GM12873 (cell line): ENCODE results near the gene TAF12.

ENCODE experiments used
- CTCF ChIP-seq: IDR thresholded peaks from 2 replicates; pipeline ENCODE4 v1.5.1; 2012; ENCODE audit warnings: low read depth, mild to moderate bottlenecking, moderate library complexity, low read length, control low read depth; ENCODE audit not compliant: insufficient read depth; ENCODE audit errors: missing control alignments

Gene TAF12

DNA sequence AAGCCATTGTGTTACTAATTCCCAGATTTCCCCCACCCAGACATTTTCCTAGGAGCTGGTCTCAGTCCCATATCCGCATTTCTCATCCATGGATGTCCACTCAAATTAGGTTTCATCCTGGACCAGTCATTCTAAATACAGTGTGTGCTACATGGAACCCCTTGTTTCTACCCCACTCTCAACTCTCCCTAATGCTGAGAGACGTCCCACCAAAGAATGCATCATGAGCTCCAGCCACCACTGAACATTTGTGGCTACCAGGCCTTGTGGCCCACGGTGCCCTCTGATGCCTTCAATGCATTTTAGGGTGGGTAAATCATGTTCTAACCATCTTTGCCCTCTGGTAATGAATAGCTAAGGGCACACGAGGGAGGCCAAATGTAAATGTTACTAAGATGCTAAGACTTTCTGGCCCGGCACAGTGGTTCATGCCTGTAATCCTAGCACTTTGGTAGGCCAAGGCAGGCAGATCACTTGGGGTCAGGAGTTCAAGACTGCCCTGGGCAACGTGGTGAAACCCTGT is 64.1 kb downstream of the TAF12 start:
- no peak for TF ChIP-seq CTCF

- TF ChIP-seq CTCF = no peak
Observed at GRCh38 chr1:28577738-28578536, 64.9 kb downstream of the TAF12 start.

DNA sequence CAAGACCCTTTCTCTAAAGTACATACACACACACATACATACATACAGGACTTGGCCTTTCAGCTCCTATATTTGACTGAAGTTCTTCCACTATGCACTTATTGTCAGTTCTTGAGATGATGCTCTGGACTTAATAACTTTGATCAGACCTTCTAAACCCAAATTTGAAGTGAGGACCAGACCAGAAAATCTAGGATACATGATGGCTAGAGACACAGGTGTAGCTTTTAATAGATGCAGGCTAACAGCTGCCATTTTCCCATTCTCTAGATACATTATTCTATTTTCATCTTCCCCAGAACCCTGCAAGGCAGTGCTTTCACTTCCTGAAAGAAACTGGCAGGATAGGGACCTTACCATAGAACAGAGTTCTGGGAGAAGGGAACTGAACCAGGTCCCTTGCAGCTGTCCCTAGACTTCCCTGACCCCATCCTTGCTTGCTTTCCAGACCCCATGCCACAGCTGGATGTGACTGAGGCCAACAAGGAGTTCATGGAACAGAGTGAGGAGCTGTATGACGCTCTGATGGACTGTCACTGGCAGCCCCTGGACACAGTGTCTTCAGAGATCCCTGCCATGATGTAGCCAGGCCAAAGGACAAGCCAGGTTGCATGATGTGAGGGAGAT is 65.7 kb downstream of the TAF12 start:
- no peak for TF ChIP-seq CTCF

DNA sequence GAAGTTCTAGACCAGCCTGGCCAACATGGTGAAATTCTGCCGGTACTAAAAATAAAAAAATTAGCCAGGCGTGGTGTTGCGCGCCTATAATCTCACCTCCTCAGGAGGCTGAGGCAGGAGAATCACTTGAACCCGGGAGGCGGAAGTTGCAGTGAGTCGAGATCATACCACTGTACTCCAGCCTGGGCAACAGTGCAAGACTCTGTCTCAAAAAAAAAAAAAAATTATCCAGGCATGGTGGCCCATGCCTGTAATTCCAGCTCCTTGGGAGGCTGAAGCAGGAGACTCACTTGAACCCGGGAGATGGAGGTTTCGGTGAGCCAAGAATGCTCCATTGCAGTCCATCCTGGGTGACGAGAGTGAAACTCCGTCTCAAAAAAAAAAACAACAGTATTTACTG is 69.3 kb downstream of the TAF12 start:
- no peak for TF ChIP-seq CTCF

- no peak for TF ChIP-seq CTCF
Observed at GRCh38 chr1:28571911-28572310, 71.0 kb downstream of the TAF12 start.

- no peak for TF ChIP-seq CTCF
Observed at GRCh38 chr1:28566931-28567330, 75.9 kb downstream of the TAF12 start.

GRCh38 chr1:28565726-28566125 is 77.1 kb downstream of the TAF12 start:
- no peak for TF ChIP-seq CTCF
